K562 (cell line): Measurements from ENCODE around the gene ASB15. TPM values are rescaled to one million over a fixed set of nuclear protein-coding genes. Genes with fewer than 3 reads are reported as not detected.

Experiments
- BRD4 ChIP-seq: fragments of 200-600 bp; sonication (generic); IDR thresholded peaks from 2 replicates; pipeline ENCODE4 v1.6.1; 2017; ENCODE audit warnings: inconsistent platforms
- CTBP1 ChIP-seq: fragments of 450-650 bp; IDR thresholded peaks from 2 replicates; pipeline ENCODE4 v1.6.1; 2016; ENCODE audit warnings: borderline replicate concordance
- GABPA ChIP-seq: fragments of 200-800 bp; sonication (Bioruptor generic); conservative IDR thresholded peaks from 2 replicates; pipeline ENCODE4 v1.6.1; 2016; ENCODE audit warnings: low read depth, missing genetic modification characterization, missing compliant biosample characterization
- ILK ChIP-seq: fragments of 450-650 bp; IDR thresholded peaks from 2 replicates; pipeline ENCODE4 v1.6.1; 2016; ENCODE audit warnings: missing genetic modification characterization, low read depth, mild to moderate bottlenecking, missing compliant biosample characterization, moderate library complexity, borderline replicate concordance
- JUND ChIP-seq, 2 experiments: IDR thresholded peaks; 2 replicates in 1 of 2; 3 replicates in 1 of 2; pipeline ENCODE4 v1.6.1; 2011; ENCODE audit warnings: borderline replicate concordance in 2 of 2, low read depth in 2 of 2, low read length in 2 of 2, improper control_type of control experiment in 1 of 2, missing biosample characterization in 1 of 2, missing genetic modification characterization in 1 of 2, missing genetic modification reagents in 1 of 2
- SMAD4 ChIP-seq: fragments of 250-450 bp; sonication (Bioruptor Pico); conservative IDR thresholded peaks from 2 replicates; pipeline ENCODE4 v1.8.0; 2021; ENCODE audit warnings: inconsistent platforms, mild to moderate bottlenecking, moderate library complexity
- ZNF644 ChIP-seq: fragments of 200-800 bp; sonication (Bioruptor generic); IDR thresholded peaks from 2 replicates; pipeline ENCODE4 v1.6.1; 2016; ENCODE audit warnings: low read depth, missing genetic modification characterization, missing compliant biosample characterization
- ZNF668 ChIP-seq: fragments of 250-450 bp; sonication (Bioruptor Pico); IDR thresholded peaks from 2 replicates; pipeline ENCODE4 v1.8.0; 2022; ENCODE audit warnings: mild to moderate bottlenecking, inconsistent platforms
- polyA plus RNA-seq, 8 experiments: library from polyadenylated mRNA; depleted of rRNA in 4 of 8; stranded (reverse) in 5 of 8; unstranded in 3 of 8; fragments of >200 nt; fragmentation: Nextera tagmentation in 2 of 8; fragmentation: Illumina TruSeq in 1 of 8; extraction: Ambion mirVana in 2 of 8; extraction: Trizol in 1 of 8; gene quantifications; 2 replicates each; pipeline versions ENCODE4 v1.2.1 to v1.2.3, GENCODE V29; 2011 to 2014; ENCODE audit warnings: inconsistent platforms in 1 of 8, missing spikeins in 1 of 8
- total RNA-seq, 7 experiments: library from RNA; depleted of rRNA in 6 of 7; stranded (reverse); fragments of >200 nt in 6 of 7; fragmentation: Illumina TruSeq in 2 of 7; extraction: Trizol in 2 of 7; gene quantifications; 2 replicates each; pipeline versions ENCODE4 v1.2.1 to v1.2.3, GENCODE V29; 2011 to 2021; ENCODE audit warnings: low replicate concordance in 1 of 7
- TF ChIP-seq, protein P1 (sequence below): fragments of 450-650 bp; IDR thresholded peaks from 2 replicates; pipeline ENCODE4 v1.6.1; 2016; ENCODE audit warnings: mild to moderate bottlenecking, moderate library complexity
- TF ChIP-seq, protein P2 (sequence below), 2 experiments: IDR thresholded peaks in 1 of 2; conservative IDR thresholded peaks in 1 of 2; 2 replicates each; pipeline ENCODE4 v1.6.1; 2016; ENCODE audit warnings: low read depth in 2 of 2, mild to moderate bottlenecking in 1 of 2, missing compliant biosample characterization in 1 of 2, missing genetic modification characterization in 1 of 2, moderate library complexity in 1 of 2

The ASB15 gene
- total and polyA plus RNA-seq, 9 of the 15 experiments (the other 6 are each of a cell fraction or from before 2014, with no cell fraction given): 0.03 to 0.14 (median 0.04) TPM; not detected in 3

DNA sequence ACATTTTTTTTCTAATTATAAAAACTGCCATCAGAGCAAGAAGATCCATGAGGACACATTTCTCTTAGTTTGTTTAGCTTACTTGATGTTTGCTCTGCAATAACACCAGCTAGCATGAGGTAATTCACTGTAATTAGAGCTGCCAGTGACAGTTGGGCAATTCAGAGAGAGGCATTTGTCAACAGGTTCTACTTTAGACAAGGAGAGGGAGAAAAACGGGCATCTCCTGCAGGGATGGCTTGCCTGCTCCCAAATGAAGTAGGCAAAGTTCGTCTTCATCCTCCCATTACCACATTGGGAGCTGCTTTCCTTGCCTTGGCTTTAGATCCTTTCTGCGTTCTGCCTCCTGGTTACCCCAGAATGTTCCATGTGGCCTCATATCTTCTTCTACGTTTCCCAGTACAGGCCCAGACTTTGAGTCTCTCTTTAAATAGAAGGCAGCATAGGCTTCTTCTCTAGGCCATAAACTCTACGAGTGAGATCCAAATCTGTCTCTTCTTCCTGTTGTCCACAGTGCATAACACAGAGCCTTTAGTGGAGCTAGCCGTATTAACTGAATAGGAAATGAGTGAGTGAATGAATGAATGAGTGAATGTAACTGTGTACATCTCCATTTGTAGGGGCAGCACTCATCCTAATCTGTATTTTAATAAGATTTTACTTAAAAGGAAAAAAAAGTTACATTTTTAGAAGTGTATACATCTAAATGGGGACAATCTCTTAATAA, 21.2 kb downstream of the ASB15 start (continued):
- TF ChIP-seq JUND (IDR thresholded peaks at IDR 0.05; ENCODE audit: borderline replicate concordance, low read depth, low read length) (peak; percentile 63), JUND (tag; IDR thresholded peaks at IDR 0.05; ENCODE audit: borderline replicate concordance, low read depth, low read length) (no peak), ZNF668 (CRISPR knock-in tag) (peak; percentile 7; the same call in 1 of the 2 replicates), ZNF644 (0 out of 2 replicates have a peak, but pooled peaks have one; percentile 31), CTBP1 (peak; percentile 28; the same call in 1 of the 2 replicates), SMAD4 (CRISPR knock-in tag) (peak; percentile 68), ILK (tag) (0 out of 2 replicates have a peak, but pooled peaks have one; percentile 24), BRD4 (peak; percentile 78; the same call in 1 of the 2 replicates), GABPA (tag) (0 out of 2 replicates have a peak, but pooled peaks have one; percentile 45)
- TF ChIP-seq, protein P1, sequence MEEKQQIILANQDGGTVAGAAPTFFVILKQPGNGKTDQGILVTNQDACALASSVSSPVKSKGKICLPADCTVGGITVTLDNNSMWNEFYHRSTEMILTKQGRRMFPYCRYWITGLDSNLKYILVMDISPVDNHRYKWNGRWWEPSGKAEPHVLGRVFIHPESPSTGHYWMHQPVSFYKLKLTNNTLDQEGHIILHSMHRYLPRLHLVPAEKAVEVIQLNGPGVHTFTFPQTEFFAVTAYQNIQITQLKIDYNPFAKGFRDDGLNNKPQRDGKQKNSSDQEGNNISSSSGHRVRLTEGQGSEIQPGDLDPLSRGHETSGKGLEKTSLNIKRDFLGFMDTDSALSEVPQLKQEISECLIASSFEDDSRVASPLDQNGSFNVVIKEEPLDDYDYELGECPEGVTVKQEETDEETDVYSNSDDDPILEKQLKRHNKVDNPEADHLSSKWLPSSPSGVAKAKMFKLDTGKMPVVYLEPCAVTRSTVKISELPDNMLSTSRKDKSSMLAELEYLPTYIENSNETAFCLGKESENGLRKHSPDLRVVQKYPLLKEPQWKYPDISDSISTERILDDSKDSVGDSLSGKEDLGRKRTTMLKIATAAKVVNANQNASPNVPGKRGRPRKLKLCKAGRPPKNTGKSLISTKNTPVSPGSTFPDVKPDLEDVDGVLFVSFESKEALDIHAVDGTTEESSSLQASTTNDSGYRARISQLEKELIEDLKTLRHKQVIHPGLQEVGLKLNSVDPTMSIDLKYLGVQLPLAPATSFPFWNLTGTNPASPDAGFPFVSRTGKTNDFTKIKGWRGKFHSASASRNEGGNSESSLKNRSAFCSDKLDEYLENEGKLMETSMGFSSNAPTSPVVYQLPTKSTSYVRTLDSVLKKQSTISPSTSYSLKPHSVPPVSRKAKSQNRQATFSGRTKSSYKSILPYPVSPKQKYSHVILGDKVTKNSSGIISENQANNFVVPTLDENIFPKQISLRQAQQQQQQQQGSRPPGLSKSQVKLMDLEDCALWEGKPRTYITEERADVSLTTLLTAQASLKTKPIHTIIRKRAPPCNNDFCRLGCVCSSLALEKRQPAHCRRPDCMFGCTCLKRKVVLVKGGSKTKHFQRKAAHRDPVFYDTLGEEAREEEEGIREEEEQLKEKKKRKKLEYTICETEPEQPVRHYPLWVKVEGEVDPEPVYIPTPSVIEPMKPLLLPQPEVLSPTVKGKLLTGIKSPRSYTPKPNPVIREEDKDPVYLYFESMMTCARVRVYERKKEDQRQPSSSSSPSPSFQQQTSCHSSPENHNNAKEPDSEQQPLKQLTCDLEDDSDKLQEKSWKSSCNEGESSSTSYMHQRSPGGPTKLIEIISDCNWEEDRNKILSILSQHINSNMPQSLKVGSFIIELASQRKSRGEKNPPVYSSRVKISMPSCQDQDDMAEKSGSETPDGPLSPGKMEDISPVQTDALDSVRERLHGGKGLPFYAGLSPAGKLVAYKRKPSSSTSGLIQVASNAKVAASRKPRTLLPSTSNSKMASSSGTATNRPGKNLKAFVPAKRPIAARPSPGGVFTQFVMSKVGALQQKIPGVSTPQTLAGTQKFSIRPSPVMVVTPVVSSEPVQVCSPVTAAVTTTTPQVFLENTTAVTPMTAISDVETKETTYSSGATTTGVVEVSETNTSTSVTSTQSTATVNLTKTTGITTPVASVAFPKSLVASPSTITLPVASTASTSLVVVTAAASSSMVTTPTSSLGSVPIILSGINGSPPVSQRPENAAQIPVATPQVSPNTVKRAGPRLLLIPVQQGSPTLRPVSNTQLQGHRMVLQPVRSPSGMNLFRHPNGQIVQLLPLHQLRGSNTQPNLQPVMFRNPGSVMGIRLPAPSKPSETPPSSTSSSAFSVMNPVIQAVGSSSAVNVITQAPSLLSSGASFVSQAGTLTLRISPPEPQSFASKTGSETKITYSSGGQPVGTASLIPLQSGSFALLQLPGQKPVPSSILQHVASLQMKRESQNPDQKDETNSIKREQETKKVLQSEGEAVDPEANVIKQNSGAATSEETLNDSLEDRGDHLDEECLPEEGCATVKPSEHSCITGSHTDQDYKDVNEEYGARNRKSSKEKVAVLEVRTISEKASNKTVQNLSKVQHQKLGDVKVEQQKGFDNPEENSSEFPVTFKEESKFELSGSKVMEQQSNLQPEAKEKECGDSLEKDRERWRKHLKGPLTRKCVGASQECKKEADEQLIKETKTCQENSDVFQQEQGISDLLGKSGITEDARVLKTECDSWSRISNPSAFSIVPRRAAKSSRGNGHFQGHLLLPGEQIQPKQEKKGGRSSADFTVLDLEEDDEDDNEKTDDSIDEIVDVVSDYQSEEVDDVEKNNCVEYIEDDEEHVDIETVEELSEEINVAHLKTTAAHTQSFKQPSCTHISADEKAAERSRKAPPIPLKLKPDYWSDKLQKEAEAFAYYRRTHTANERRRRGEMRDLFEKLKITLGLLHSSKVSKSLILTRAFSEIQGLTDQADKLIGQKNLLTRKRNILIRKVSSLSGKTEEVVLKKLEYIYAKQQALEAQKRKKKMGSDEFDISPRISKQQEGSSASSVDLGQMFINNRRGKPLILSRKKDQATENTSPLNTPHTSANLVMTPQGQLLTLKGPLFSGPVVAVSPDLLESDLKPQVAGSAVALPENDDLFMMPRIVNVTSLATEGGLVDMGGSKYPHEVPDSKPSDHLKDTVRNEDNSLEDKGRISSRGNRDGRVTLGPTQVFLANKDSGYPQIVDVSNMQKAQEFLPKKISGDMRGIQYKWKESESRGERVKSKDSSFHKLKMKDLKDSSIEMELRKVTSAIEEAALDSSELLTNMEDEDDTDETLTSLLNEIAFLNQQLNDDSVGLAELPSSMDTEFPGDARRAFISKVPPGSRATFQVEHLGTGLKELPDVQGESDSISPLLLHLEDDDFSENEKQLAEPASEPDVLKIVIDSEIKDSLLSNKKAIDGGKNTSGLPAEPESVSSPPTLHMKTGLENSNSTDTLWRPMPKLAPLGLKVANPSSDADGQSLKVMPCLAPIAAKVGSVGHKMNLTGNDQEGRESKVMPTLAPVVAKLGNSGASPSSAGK: peak; percentile 52
- TF ChIP-seq, protein P2, sequence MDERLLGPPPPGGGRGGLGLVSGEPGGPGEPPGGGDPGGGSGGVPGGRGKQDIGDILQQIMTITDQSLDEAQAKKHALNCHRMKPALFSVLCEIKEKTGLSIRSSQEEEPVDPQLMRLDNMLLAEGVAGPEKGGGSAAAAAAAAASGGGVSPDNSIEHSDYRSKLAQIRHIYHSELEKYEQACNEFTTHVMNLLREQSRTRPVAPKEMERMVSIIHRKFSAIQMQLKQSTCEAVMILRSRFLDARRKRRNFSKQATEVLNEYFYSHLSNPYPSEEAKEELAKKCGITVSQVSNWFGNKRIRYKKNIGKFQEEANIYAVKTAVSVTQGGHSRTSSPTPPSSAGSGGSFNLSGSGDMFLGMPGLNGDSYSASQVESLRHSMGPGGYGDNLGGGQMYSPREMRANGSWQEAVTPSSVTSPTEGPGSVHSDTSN (CRISPR knock-in tag; IDR thresholded peaks at IDR 0.05; ENCODE audit: low read depth): no peak
- TF ChIP-seq, protein P2 (tag; conservative IDR thresholded peaks at IDR 0.05; ENCODE audit: low read depth): peak; percentile 42; the same call in 1 of the 2 replicates
